Erythroblast (primary cell): ENCODE measurements around the gene TMEM242.

Experiments
- GATA1 ChIP-seq: IDR thresholded peaks from 2 replicates; pipeline ENCODE4 v1.6.1; 2011; ENCODE audit warnings: low read depth, mild to moderate bottlenecking, control low read depth, low read length, moderate library complexity
- POLR2A ChIP-seq: IDR thresholded peaks from 2 replicates; pipeline ENCODE4 v1.6.1; 2011; ENCODE audit warnings: mild to moderate bottlenecking, low read length

- TF ChIP-seq POLR2A (no peak), GATA1 (no peak)
Observed at GRCh38 chr6:157329829-157330228, 6.5 kb upstream of the TMEM242 start.
